Fibroblast of skin of scalp (primary cell): ENCODE measurements around the gene CYP21A2.
"Not testable (repeated sequence)": the region's sequence is repeated elsewhere in the genome, so short reads cannot be mapped to it uniquely, and the experiment has no call there.

Experiments
- DNase-seq: peaks from one replicate; pipeline ENCODE4 v3.0.0-alpha.2; 2013

Gene CYP21A2

DNA sequence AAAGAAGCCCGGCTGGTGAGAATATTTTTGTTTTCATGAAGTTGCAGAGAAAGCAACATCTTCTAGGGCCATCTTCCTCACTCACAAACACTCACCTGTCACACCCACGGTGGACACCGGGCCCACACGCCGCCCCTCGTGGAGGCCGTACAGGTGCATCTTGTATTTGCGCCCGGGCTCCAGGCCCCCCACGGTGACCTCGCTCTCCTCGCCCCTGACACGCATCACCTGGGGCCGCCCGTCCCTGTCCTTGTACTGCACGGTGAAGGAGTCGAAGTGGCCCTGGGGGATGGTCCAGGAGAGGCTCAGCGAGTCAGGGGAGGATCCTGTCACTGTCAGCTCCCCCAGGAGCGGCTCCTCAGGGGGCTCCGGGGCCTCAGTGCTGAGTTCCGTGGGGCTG is 17.5 kb downstream of the CYP21A2 start:
- DNase-seq = not testable (repeated sequence)

DNA sequence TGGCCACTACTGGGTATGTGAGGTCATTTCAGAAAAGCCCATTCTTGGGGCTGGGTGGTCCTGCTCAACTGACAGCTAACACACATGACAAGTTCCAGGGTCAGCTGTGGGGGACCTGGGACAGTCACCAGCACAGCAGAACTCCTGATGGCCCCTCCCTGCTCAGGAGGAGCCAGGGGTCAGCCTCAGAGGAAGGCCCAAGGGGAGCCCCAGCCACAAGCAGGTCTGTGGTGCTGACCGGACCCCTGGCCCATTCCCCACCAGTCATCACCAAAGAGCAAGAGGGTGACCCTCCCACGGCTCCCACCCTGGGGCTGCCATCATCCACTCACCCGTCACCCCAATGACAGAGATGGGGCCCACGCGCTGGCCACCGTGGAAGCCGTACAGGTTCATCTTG is 18.0 kb downstream of the CYP21A2 start:
- DNase-seq = no peak

DNA sequence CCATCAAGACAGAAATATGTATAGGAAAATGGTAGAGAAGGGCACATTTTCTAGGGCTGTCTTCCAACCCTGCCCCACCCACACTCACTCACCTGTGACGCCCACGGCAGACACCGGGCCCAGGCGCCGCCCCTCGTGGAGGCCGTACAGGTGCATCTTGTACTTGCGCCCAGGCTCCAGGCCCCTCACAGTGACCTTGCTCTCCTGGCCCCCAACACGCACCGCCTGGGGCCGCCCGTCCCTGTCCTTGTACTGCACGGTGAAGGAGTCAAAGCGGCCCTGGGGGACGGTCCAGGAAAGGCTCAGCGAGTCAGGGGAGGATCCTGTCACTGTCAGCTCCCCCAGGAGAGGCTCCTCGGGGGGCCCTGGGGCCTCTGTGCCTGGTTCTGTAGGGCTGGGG is 19.8 kb downstream of the CYP21A2 start:
- DNase-seq = no peak

DNA sequence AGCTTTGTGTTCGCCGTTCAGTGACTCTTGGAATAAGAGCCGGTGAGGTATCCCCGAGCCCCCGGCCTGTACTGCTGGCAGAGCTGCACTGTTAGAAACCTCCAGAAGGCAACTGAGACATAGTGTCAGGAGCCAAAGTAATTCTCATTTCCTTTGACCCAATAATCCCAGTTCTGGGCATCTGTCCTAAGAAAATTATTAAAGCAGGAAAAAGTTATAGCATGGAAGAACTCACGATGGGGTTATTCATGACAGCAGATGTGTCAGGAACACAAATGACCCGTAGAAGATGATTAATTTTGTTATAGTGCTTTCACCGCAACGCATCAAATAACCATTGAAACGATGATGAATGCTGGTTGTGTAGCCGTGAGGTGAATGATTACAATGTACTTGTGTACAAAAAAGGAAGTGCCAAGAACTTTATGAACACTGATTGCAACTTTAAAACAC is 20.3 kb downstream of the CYP21A2 start:
- DNase-seq = no peak

DNA sequence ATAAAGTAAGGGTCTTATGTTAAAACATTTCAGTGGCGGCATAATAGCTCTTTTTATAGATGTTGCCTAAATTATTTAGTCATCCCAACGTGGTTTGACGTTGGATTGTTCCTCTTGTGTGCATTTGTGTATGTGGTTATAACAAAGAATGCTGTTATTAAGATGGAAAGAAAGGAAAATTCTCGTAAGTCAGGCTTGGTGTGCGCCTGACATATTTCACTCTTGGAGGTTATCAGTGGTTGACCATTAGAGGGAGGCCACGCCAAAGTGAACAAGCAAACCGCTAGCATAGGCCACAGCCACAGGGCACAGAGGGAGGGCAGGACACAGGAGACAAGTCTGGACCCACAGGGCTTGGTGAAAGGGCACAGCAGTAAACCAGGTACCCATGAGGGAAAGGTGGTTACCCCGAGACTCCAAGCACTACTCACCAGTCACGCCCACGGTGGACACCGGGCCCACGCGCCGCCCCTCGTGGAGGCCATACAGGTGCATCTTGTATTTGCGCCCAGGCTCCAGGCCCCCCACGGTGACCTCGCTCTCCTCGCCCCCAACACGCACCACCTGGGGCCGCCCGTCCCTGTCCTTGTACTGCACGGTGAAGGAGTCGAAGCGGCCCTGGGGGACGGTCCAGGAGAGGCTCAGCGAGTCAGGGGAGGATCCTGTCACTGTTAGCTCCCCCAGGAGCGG is 22.9 kb downstream of the CYP21A2 start:
- DNase-seq = no peak

DNA sequence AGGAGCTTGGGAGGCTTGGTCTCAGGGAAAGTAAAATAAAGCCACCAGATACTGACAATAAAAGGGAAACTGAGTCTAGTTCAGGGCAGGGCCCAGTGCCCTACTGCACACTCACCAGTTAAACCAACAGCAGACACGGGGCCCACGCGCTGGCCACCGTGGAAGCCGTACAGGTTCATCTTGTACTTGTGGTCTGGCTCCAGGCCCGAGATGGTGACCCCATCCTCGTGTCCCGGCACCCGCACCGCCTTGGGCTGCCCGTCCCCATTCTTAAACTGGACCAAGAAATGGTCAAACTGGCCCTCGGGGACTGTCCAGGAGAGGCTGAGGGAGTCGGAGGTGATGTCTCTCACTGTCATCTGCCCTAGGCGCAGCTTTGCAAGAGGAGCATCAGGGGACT is 26.5 kb downstream of the CYP21A2 start:
- no peak for DNase-seq

DNA sequence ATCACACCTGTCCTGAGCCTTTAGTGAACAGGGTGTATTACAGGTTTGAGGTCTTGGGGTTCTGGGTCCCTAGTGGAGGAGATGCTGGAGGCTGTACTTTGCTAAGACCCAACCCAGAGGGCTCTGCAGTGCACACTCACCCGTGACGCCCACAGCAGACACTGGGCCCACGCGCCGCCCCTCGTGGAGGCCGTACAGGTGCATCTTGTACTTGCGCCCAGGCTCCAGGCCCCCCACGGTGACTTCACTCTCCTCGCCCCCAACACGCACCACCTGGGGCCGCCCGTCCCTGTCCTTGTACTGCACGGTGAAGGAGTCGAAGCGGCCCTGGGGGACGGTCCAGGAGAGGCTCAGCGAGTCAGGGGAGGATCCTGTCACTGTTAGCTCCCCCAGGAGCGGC is 29.3 kb downstream of the CYP21A2 start:
- not testable (repeated sequence) for DNase-seq

DNA sequence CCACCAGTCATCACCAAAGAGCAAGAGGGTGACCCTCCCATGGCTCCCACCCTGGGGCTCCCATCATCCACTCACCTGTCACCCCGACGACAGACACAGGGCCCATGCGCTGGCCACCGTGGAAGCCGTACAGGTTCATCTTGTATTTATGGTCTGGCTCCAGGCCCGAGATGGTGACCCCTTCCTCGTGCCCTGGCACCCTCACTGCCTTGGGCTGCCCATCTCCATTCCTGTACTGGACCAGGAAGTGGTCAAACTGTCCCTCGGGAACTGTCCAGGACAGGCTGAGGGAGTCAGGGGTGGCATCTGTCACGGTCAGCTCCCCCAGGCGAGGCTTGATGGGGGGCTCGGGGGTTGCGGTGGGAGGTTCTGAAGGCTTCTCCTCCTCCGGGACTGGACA is 30.1 kb downstream of the CYP21A2 start:
- DNase-seq = not testable (repeated sequence)

DNA sequence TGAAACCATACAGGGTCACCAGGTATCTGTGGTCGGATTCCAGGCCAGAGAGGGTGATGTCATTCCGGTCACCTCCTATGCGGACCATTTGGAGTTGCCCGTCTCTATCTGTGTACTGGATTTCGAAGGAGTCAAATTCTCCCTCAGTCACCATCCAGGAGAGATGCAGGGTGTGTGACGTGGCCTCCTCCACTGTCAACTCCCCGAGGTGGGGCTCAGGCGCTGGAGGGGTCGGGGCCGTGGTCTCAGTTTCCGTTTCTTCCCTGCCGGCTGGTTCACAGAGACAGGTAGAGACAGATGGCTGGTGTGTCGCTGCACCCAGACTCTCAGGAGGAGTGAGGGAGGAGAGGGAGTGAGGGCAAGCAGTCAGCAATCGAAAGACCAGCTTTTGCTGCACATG is 30.7 kb downstream of the CYP21A2 start:
- no peak for DNase-seq

DNA sequence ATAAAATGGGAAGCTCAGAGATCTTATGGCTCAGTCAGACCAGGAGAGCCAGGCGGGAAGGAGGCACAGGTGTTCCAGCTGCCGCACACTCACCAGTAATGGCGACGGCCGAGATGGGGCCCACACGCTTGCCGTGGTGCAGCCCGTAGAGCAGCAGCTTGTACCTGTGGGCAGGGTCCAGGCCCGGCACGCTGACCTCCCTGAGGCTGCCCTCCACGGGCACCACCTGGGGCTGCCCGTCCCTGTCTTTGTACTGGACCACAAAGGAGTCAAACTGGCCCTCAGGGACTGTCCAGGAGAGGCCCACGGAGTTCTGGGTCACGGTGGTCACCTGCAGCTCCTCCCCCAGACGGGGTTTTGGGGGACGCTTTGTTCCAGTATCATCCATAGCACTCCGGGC is 31.2 kb downstream of the CYP21A2 start:
- DNase-seq = no peak

DNA sequence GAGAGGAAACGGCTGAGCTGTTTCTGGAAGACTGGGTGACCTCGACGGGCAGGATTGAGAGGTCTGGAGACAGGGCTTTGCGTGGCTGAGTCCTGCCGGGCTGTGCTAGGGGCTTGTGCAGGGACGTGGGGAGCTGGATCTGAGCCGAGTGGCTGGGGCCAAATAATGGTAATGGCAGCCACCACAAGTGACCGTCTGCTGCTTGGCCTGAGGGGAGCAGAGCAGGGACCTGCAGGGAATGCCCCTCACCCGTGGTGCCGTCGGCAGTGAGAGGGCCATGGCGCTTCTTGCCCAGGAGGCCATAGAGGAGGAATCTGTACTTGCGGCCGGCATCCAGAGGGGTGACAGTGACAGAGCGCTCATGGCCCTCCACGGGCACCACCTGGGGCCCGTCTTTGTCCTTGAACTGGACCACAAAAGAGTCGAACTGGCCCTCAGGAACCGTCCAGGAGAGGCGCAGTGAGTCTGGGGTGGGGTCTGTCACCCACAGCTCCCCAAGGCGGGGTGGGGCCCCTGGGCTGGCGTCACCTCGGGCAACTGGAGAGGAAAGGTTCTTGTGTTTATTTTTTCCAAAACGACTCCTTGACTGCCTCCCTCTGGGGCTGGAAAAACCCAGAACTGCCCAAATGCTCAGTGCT is 31.8 kb downstream of the CYP21A2 start:
- DNase-seq = no peak

DNA sequence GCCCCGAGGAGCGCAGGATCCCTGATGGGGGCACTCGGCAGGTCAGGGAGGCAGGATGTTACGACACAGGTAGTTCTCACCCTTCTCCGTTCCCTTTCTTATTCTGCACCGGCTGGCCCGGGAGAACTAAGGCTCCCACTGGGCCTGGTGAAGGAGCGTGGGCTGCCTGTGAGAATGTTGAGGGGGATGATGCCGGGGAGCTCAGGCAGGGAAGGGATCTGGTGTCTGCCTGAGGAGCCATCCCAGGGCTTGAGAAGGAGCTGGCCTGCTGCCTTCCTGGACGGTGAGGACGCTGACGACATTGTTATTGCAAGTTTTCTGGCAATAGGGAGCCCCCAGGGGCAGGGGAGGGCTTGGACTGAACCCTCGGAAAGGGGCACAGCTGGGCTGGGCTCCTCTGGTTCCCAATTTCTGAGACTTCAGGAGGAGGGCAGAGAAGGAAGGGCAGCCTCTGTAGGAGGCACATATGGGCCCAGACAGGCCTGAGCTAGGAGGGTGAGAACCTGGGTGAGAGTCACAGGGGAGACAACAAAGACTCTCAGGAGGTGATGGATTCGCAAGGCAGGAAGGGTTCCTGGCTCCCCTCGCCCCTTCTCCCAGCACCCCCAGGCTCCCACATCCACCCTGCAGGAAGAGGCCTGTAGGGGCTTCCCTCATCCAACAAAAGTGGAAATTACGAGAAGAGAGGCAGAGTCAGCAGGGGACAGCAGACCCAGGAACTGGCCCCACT is 32.8 kb downstream of the CYP21A2 start:
- no peak for DNase-seq

DNA sequence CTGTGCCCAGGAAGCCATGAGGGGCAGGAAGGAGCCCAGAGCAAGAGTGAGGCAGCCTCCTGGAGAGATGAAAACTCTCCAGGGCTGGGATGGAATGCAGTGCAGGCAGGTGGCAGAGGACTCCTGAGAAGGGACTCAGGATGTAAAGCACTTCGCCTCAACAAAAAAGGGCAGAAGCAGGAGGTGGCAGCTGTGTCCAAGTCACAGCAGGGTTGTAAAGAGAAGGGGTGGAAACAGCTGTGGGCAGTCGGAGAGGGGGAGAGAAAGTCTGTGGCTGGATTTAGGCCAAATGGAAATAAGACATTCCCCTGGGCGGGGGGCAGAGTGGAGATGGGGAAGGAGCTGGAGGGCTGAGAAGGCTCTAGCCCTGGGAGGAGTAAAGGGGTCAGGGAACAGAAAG is 34.9 kb downstream of the CYP21A2 start:
- DNase-seq = no peak

DNA sequence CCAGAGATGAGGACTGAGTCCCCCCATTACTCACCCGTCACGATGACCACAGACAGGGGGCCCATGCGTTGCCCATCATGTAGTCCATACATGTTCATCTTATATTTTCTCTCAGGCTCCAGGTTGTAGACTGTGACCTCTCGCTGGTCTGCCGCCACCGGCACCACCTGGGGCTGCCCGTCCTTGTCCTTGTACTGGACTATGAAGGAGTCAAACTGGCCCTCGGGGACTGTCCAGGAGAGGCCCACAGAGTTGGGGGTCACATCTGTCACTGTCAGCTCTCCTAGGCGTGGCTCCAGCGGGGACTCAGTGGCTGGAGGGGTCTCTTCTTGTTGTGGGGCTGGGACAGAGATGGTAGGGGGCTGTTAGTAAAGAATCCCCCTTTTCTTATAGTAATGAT is 35.4 kb downstream of the CYP21A2 start:
- no peak for DNase-seq

DNA sequence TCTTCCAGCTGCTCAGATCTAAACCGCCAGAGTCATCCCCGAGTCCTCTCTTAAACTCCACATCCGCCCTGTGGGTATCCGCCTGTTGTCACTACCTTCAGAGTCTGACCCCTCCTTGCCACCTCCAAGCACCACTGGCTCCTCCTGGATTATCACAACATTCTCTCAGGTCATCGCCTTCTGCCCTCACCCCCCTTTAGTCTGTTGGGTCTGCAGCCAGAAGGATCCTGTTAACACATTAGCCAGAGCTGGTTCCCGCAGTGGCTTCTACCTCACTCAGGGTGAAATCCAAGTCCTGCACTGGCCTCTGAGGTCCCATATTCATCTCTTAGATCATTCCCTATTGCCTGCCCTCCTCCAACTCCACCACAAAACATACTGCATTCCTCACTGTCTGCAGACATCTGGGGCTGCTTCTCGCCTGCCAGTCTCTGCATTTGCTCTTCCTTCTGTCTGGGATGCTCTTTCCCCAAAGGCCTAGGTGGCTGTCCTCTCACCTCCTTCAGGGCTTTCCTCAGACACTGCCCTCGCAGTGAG is 36.8 kb downstream of the CYP21A2 start:
- peak; percentile 72 for DNase-seq

DNA sequence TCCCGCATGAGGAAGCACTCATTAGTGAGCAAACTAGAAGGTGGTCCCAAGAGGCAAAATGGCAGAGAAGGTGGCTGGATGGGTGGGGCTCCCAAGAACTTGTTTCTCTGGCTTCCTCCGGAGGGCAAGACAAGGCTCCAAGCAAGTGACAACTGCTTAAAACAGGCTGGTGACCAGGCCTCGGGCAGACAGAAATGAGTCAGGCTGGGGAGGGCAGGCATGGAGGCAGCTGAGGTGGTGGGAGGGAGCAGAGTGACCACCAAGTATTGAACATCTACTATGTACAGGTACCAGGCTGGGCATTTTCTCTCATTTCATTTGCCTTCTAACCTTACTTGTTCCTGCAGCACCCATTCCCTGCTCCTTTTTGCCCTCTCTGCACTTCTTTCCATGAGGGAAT is 37.6 kb downstream of the CYP21A2 start:
- no peak for DNase-seq

DNA sequence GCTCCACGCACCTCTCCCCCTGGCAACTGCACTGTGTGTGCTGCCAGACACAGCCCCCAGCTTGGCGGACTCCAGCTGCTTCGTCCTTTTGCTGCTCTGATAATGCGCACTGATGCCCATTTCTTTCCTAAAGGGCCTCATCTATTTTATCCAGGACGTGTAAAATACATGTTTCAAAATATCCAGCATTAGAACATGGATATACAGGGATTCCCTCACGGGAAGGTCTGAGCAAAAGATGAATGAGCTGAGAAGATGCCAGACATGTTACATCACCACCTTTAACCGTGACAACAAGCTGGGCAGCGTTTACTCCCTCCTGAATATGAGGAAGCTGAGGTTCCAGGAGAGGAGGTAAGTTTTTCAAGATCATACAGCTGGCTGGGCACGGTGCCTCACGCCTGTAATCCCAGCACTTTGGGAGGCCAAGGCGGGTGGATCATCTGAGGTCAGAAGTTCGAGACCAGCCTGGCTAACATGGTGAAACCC is 38.1 kb downstream of the CYP21A2 start:
- peak; percentile 77 for DNase-seq

DNA sequence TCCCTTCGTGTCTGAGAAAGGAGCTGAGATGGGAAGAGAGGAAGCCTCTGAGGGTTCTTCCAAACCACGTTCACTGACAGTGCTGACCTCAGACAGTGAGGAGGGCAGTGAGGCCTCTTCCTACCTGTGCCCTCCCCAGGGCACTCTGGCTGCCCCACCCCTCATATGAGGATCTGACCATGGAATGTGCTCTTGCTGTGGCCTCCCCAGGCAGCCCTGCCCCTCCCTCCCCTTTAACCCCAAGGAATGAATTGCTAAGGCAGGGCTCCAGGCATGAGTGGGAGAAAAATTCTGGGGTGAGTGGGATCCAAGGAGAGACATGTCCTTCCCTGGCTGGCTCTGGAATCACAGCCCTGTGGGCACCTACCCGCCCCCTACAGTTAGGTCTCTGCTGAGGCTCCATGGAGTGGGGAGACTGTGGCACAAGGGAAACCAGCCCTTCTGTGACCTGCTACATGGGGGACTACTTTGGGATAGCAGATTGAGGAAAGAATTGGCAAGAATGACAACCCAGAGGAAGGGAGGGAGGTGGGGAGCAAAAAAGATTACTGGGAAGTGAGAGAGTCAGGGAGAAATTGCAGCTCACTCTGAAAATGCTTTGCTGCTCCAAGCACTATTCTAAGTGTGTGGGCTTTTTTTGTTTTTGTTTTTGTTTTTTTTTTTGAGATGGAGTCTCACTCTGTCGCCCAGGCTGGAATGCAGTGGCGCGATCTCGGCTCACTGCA is 41.5 kb downstream of the CYP21A2 start:
- no peak for DNase-seq

DNA sequence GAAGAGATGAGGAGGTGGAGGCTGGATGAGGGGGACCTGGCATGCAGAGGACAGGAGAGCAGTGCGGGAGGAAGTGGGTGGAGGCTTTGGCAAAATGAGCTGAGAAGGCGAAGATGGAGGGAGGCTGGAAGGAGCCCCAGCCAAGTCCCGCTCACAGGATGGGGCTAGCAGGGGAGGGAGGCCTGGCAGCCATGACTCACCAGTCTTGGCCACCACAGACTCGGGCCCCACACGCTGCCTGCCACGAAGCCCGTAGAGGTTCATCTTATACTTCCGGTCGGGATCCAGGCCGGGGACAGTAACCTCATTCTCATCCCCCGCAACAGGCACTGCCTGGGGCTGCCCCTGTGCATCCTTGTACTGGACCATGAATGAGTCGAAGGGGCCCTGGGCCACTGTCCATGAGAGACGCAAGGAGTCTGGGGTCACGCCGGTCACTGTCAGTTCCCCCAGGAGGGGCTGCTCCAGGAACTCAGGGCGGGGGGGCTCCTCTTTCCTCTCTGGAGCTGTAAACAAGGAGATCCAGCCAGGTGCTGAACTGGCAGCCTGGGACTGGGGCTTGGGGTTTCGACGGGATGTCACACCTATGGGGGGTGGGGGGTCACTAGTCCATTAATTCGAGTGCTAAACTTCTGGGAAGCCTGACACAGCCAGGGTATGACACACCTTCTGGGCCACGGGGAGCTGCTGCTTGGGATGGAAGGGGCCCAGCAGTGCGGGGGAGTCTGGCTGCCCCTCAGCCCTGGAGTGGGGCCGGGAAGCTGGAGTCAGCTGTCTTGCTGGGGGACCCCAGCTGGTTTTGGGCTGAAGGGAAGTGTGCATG is 43.2 kb downstream of the CYP21A2 start:
- peak; percentile 95 for DNase-seq

DNA sequence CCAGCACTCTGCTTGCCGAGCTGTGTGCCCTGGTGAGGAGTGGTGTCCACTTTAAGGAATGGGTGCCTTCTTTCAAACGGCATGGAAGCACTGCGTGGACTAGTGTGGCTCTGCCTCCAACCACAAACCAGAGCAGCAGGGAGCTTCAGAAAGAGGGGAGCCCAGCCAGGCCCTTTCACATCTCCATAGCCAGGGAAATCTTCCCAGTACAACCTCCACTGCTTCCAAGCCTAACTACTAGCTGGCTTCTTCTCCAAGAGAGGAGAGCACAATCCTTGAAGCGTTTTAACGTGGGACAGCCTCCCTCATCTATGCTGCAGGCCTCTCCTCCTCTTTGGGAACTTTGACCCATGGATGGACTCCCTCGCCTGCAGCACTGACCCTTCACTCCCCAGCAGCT is 44.3 kb downstream of the CYP21A2 start:
- DNase-seq = no peak

DNA sequence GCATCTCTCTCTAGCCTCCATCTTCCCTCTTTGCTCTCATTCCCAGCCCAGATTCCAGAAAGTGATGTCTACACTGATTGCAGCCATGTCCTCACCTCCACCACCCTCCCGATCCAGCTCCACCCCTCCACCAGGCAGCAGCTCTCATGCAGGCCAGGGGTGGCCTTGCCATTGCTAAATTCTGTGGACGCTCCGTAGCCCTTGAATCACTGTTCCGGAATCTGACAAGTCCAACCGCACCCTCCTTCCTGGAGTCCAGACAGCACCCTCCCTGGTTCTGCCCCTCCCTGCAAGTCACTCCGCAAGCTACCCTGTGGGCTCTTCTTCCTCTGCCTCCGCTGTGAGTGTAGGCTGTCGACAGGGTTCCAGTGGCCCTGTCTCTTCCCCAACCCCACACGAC is 44.7 kb downstream of the CYP21A2 start:
- peak; percentile 91 for DNase-seq
